ENCODE measurements around the gene DYNC1I2.

DYNC1I2 gene

GRCh38 chr2:171687287-171688128 lies at the start of gene DYNC1I2:
Gene DYNC1I2 (plus strand): TSS chr2:171687469. CDS start chr2:171690156, 2,687 bp downstream.
- H3K27me3 Mint-ChIP-seq: peaks cover 0 to 4% of the 10 kb centered on the region in 2 donors
- H3K4me3 Mint-ChIP-seq: peak within 1 kb of the TSS; percentile 92 to 93
- ATAC-seq (replicated peaks) (peak; percentile 90), DNase-seq (peak; percentile 78)
- H3K36me3 Mint-ChIP-seq: peaks cover 2 to 3% of the 10 kb centered on the region in 2 donors
- H3K9me3 Mint-ChIP-seq: peaks cover 0 to 2% of the 10 kb centered on the region in 2 donors
- H3K4me1 Mint-ChIP-seq: peaks cover 4 to 20% of the 10 kb centered on the region in 2 donors
- H3K27ac Mint-ChIP-seq: peak within 1 kb of the TSS; percentile 94

GRCh38 chr2:171651667-171652415 lies 35.4 kb upstream of the DYNC1I2 start:
- Mint-ChIP-seq H3K4me3 (no peak overlapping the region), H3K36me3 (peaks cover 11 to 12% of the 10 kb centered on the region in 2 donors), H3K9me3 (peaks cover 6 to 20% of the 10 kb centered on the region in 2 donors), H3K27me3 (peaks cover 12 to 38% of the 10 kb centered on the region in 2 donors), H3K27ac (no peak overlapping the region), H3K4me1 (peaks cover 12 to 40% of the 10 kb centered on the region in 2 donors)
- no peak for DNase-seq
- no peak for ATAC-seq (replicated peaks)

GRCh38 chr2:171652416-171652785 lies 34.9 kb upstream of the DYNC1I2 start:
- no peak overlapping the region for H3K27ac Mint-ChIP-seq
- no peak overlapping the region for H3K4me3 Mint-ChIP-seq

GRCh38 chr2:171655586-171655985 lies 31.7 kb upstream of the DYNC1I2 start:
- DNase-seq (no peak), ATAC-seq (replicated peaks) (peak; percentile 65 to 77)
- H3K9me3 Mint-ChIP-seq: peaks cover 6 to 10% of the 10 kb centered on the region in 2 donors
- H3K27ac Mint-ChIP-seq: peak overlapping the region; percentile 20
- peak overlapping the region in 1 of 2 donors; percentile 5 for H3K4me3 Mint-ChIP-seq
- peaks cover 13 to 40% of the 10 kb centered on the region in 2 donors for H3K4me1 Mint-ChIP-seq
- H3K27me3 Mint-ChIP-seq: peaks cover 8 to 9% of the 10 kb centered on the region in 2 donors
- peaks cover 6 to 12% of the 10 kb centered on the region in 2 donors for H3K36me3 Mint-ChIP-seq

More at GRCh38 chr2:171652416-171652785, 34.9 kb upstream of the DYNC1I2 start:
- Mint-ChIP-seq H3K36me3 (peaks cover 11 to 12% of the 10 kb centered on the region in 2 donors), H3K27me3 (peaks cover 12 to 38% of the 10 kb centered on the region in 2 donors), H3K4me1 (peaks cover 13 to 40% of the 10 kb centered on the region in 2 donors), H3K9me3 (peaks cover 6 to 20% of the 10 kb centered on the region in 2 donors)
- ATAC-seq (replicated peaks) (peak; percentile 93 to 99), DNase-seq (peak; percentile 29)

- H3K4me1 Mint-ChIP-seq: no peaks in the 10 kb centered on the region
Observed at GRCh38 chr2:171667041-171667440, 20.2 kb upstream of the DYNC1I2 start.

GRCh38 chr2:171668183-171668582 lies 19.1 kb upstream of the DYNC1I2 start:
- Mint-ChIP-seq H3K36me3 (no peaks in the 10 kb centered on the region), H3K27ac (no peak overlapping the region), H3K4me1 (no peaks in the 10 kb centered on the region), H3K27me3 (peaks cover 4 to 17% of the 10 kb centered on the region in 2 donors), H3K4me3 (no peak overlapping the region), H3K9me3 (no peaks in the 10 kb centered on the region)
- DNase-seq: no peak
- ATAC-seq (replicated peaks): no peak

More at GRCh38 chr2:171667041-171667440, 20.2 kb upstream of the DYNC1I2 start:
- Mint-ChIP-seq H3K27me3 (peaks cover 9 to 14% of the 10 kb centered on the region in 2 donors), H3K9me3 (no peaks in the 10 kb centered on the region), H3K27ac (no peak overlapping the region), H3K36me3 (no peaks in the 10 kb centered on the region), H3K4me3 (no peak overlapping the region)
- ATAC-seq (replicated peaks) (no peak), DNase-seq (no peak)

- peaks cover 0 to 22% of the 10 kb centered on the region in 2 donors for H3K27me3 Mint-ChIP-seq
- H3K4me3 Mint-ChIP-seq: no peak overlapping the region
- H3K4me1 Mint-ChIP-seq: no peaks in the 10 kb centered on the region
- ATAC-seq (replicated peaks): no peak
- no peak overlapping the region for H3K27ac Mint-ChIP-seq
- no peaks in the 10 kb centered on the region for H3K9me3 Mint-ChIP-seq
- no peaks in the 10 kb centered on the region for H3K36me3 Mint-ChIP-seq
- no peak for DNase-seq
Observed at GRCh38 chr2:171669121-171669520, 18.1 kb upstream of the DYNC1I2 start.

GRCh38 chr2:171670655-171671054 lies 16.6 kb upstream of the DYNC1I2 start:
- Mint-ChIP-seq H3K27ac (no peak overlapping the region), H3K27me3 (peaks cover 0 to 18% of the 10 kb centered on the region in 2 donors)

GRCh38 chr2:171671867-171672266 lies 15.4 kb upstream of the DYNC1I2 start:
- ATAC-seq (replicated peaks) (no peak), DNase-seq (no peak)
- Mint-ChIP-seq H3K4me3 (no peak overlapping the region), H3K9me3 (no peaks in the 10 kb centered on the region), H3K4me1 (no peaks in the 10 kb centered on the region), H3K27me3 (peaks cover 0 to 18% of the 10 kb centered on the region in 2 donors), H3K27ac (no peak overlapping the region), H3K36me3 (no peaks in the 10 kb centered on the region)

More at GRCh38 chr2:171670655-171671054, 16.6 kb upstream of the DYNC1I2 start:
- ATAC-seq (replicated peaks) (no peak), DNase-seq (no peak)
- no peaks in the 10 kb centered on the region for H3K9me3 Mint-ChIP-seq
- H3K36me3 Mint-ChIP-seq: no peaks in the 10 kb centered on the region
- no peaks in the 10 kb centered on the region for H3K4me1 Mint-ChIP-seq
- no peak overlapping the region for H3K4me3 Mint-ChIP-seq

- H3K27me3 Mint-ChIP-seq: peaks cover 4 to 19% of the 10 kb centered on the region in 2 donors
- no peaks in the 10 kb centered on the region for H3K4me1 Mint-ChIP-seq
- DNase-seq (no peak), ATAC-seq (replicated peaks) (no peak)
- no peak overlapping the region for H3K4me3 Mint-ChIP-seq
- H3K27ac Mint-ChIP-seq: no peak overlapping the region
- H3K9me3 Mint-ChIP-seq: no peaks in the 10 kb centered on the region
- no peaks in the 10 kb centered on the region for H3K36me3 Mint-ChIP-seq
Observed at GRCh38 chr2:171673905-171674304, 13.4 kb upstream of the DYNC1I2 start.

GRCh38 chr2:171675810-171676345 lies 11.4 kb upstream of the DYNC1I2 start:
- no peaks in the 10 kb centered on the region for H3K36me3 Mint-ChIP-seq
- ATAC-seq (replicated peaks): no peak
- H3K9me3 Mint-ChIP-seq: no peaks in the 10 kb centered on the region
- no peaks in the 10 kb centered on the region for H3K4me1 Mint-ChIP-seq
- H3K27ac Mint-ChIP-seq: no peak overlapping the region
- no peak for DNase-seq
- no peak overlapping the region for H3K4me3 Mint-ChIP-seq
- H3K27me3 Mint-ChIP-seq: peaks cover 4 to 20% of the 10 kb centered on the region in 2 donors

- Mint-ChIP-seq H3K9me3 (no peaks in the 10 kb centered on the region), H3K27me3 (peaks cover 8 to 16% of the 10 kb centered on the region in 2 donors), H3K4me1 (no peaks in the 10 kb centered on the region), H3K27ac (no peak overlapping the region), H3K36me3 (no peaks in the 10 kb centered on the region), H3K4me3 (no peak overlapping the region)
- ATAC-seq (replicated peaks): no peak
- DNase-seq: no peak
Observed at GRCh38 chr2:171678619-171679018, 8.7 kb upstream of the DYNC1I2 start.

GRCh38 chr2:171688129-171688465 lies 828 bp downstream of the DYNC1I2 start:
- DNase-seq (no peak), ATAC-seq (replicated peaks) (no peak)
- H3K27ac Mint-ChIP-seq: peak overlapping the region; percentile 94
- H3K27me3 Mint-ChIP-seq: peaks cover 0 to 4% of the 10 kb centered on the region in 2 donors
- peaks cover 4 to 20% of the 10 kb centered on the region in 2 donors for H3K4me1 Mint-ChIP-seq
- H3K9me3 Mint-ChIP-seq: peaks cover 0 to 2% of the 10 kb centered on the region in 2 donors
- H3K4me3 Mint-ChIP-seq: peak overlapping the region; percentile 92 to 93
- H3K36me3 Mint-ChIP-seq: peaks cover 3% of the 10 kb centered on the region in 2 donors

- DNase-seq: no peak
- no peak for ATAC-seq (replicated peaks)
- Mint-ChIP-seq H3K36me3 (peaks cover 18 to 25% of the 10 kb centered on the region in 2 donors), H3K27ac (no peak overlapping the region), H3K9me3 (no peaks in the 10 kb centered on the region), H3K4me1 (peaks cover 1 to 16% of the 10 kb centered on the region in 2 donors), H3K27me3 (no peaks in the 10 kb centered on the region), H3K4me3 (no peak overlapping the region)
Observed at GRCh38 chr2:171692331-171692730, 5.1 kb downstream of the DYNC1I2 start.

Data from stimulated activated naive B cell treated with anti-CD40 and anti-IgM and Interleukin-4, amounts not matched to agents 10 μg/mL and 1 μg/mL and 100 μg/mL, for 72 hours (primary cell).